ENCODE results near the gene CTNNBL1. TPM values are rescaled to one million over a fixed set of nuclear protein-coding genes. Genes with fewer than 3 reads are reported as not detected.

Gene CTNNBL1
- total RNA-seq, 2 experiments from 2014 or later = 72.6 to 93.4 TPM

GRCh38 chr20:37838769-37839431, 145.1 kb downstream of the CTNNBL1 start:
- DNase-seq = no peak
- H3K27ac Mint-ChIP-seq = no peak overlapping the region
- H3K36me3 Mint-ChIP-seq (ENCODE audit: low read depth) = peaks cover 14% of the 10 kb centered on the region
- H3K27me3 Mint-ChIP-seq = no peaks in the 10 kb centered on the region
- no peaks in the 10 kb centered on the region for H3K4me1 Mint-ChIP-seq
- ATAC-seq = no peak
- no peaks in the 10 kb centered on the region for H3K9me3 Mint-ChIP-seq (ENCODE audit: low read depth)
- ChIA-PET CTCF (no interaction called here), POLR2A (no interaction called here)
- H3K4me3 Mint-ChIP-seq = no peak overlapping the region
- intact Hi-C loops (cut with DNase I, micrococcal nuclease) = no loop called here

GRCh38 chr20:37839432-37839827, 145.6 kb downstream of the CTNNBL1 start:
- Mint-ChIP-seq H3K4me3 (no peak overlapping the region), H3K27ac (no peak overlapping the region), H3K4me1 (no peaks in the 10 kb centered on the region), H3K36me3 (ENCODE audit: low read depth) (peaks cover 14% of the 10 kb centered on the region), H3K27me3 (no peaks in the 10 kb centered on the region), H3K9me3 (ENCODE audit: low read depth) (no peaks in the 10 kb centered on the region)
- no peak for ATAC-seq
- POLR2A ChIA-PET = no interaction called here
- intact Hi-C loops (cut with DNase I, micrococcal nuclease) = no loop called here
- CTCF ChIA-PET = no interaction called here
- DNase-seq = no peak

GRCh38 chr20:37839955-37840354, 146.1 kb downstream of the CTNNBL1 start:
- intact Hi-C loops (cut with DNase I, micrococcal nuclease) = no loop called here
- no peak for ATAC-seq
- CTCF ChIA-PET = no interaction called here

GRCh38 chr20:37841389-37841788, 147.6 kb downstream of the CTNNBL1 start:
- no peak overlapping the region for H3K27ac Mint-ChIP-seq
- CTCF ChIA-PET = interaction anchor here (0.5 to 0.8 kb wide), 2 partner anchors 53 to 422 kb away, joined by 4 read pairs; no protein-coding TSS in a partner anchor
- ATAC-seq = no peak
- no peaks in the 10 kb centered on the region for H3K4me1 Mint-ChIP-seq
- intact Hi-C loops (cut with DNase I, micrococcal nuclease) = no loop called here
- no peak overlapping the region for H3K4me3 Mint-ChIP-seq
- peaks cover 14% of the 10 kb centered on the region for H3K36me3 Mint-ChIP-seq (ENCODE audit: low read depth)
- POLR2A ChIA-PET = no interaction called here
- H3K27me3 Mint-ChIP-seq = no peaks in the 10 kb centered on the region
- no peaks in the 10 kb centered on the region for H3K9me3 Mint-ChIP-seq (ENCODE audit: low read depth)
- no peak for DNase-seq

More at GRCh38 chr20:37839955-37840354, 146.1 kb downstream of the CTNNBL1 start:
- POLR2A ChIA-PET = no interaction called here
- Mint-ChIP-seq H3K36me3 (ENCODE audit: low read depth) (peaks cover 14% of the 10 kb centered on the region), H3K27ac (no peak overlapping the region), H3K4me1 (no peaks in the 10 kb centered on the region), H3K27me3 (no peaks in the 10 kb centered on the region), H3K4me3 (no peak overlapping the region), H3K9me3 (ENCODE audit: low read depth) (no peaks in the 10 kb centered on the region)
- no peak for DNase-seq

DNA sequence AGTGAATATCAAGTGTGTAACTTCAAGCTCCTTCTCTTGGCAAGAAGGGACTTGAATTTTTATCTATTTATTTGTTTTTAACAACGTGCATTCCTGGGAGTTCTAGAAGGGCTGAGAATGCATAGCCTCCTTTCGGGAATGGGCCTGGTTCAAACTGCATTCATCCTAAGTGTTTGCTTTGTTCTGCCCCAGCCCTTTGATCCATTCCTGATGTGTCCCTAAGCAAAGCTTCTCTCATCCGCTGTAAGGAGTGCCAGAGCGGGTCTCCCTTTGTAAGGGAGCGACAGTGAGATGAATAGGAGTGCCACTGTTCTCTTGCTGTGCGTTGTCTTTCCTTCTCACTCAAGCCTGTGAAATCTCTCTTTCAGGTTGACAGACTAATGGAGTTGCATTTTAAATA, 148.1 kb downstream of the CTNNBL1 start:
- no peak overlapping the region for H3K4me3 Mint-ChIP-seq
- ATAC-seq (no peak), DNase-seq (no peak)
- ChIA-PET POLR2A (no interaction called here), CTCF (interaction anchor here (0.5 kb wide), 1 partner anchor 52 kb away, joined by 4 read pairs; no protein-coding TSS in a partner anchor)
- H3K36me3 Mint-ChIP-seq (ENCODE audit: low read depth) = peaks cover 14% of the 10 kb centered on the region
- intact Hi-C loops (cut with DNase I, micrococcal nuclease) = no loop called here
- no peaks in the 10 kb centered on the region for H3K9me3 Mint-ChIP-seq (ENCODE audit: low read depth)
- no peaks in the 10 kb centered on the region for H3K4me1 Mint-ChIP-seq
- no peak overlapping the region for H3K27ac Mint-ChIP-seq
- no peaks in the 10 kb centered on the region for H3K27me3 Mint-ChIP-seq

DNA sequence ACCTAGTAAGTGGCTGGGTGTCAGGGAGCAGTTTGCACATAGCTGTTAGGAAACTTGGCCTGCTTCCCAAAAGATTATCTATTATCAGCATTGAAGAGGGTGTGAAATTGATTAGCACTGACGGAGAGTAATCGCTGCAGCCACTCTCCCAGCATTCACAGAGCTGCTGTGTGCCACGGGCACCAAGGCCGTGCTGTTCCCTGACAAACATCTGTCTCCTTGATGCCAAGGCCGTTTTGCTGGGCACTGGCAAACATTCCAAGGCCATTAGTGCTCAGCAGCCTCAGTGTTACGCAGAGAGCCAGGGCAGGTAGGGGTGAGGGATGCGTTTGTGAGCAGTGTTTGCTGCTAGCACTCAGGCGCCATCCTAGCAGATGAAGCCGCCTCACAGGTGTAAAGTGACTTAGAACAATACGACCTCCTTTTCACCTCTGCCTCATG, 151.4 kb downstream of the CTNNBL1 start:
- ATAC-seq (no peak), DNase-seq (no peak)
- Mint-ChIP-seq H3K4me3 (no peak overlapping the region), H3K9me3 (ENCODE audit: low read depth) (no peaks in the 10 kb centered on the region), H3K27ac (no peak overlapping the region), H3K36me3 (ENCODE audit: low read depth) (peaks cover 18% of the 10 kb centered on the region), H3K4me1 (no peaks in the 10 kb centered on the region), H3K27me3 (no peaks in the 10 kb centered on the region)
- POLR2A ChIA-PET = interaction anchor here (0.6 kb wide), 1 partner anchor 19 kb away, joined by 3 read pairs; no protein-coding TSS in a partner anchor
- intact Hi-C loops (cut with DNase I, micrococcal nuclease) = no loop called here
- CTCF ChIA-PET = interaction anchor here (0.6 kb wide), 1 partner anchor 281 kb away, joined by 3 read pairs; no protein-coding TSS in a partner anchor

DNA sequence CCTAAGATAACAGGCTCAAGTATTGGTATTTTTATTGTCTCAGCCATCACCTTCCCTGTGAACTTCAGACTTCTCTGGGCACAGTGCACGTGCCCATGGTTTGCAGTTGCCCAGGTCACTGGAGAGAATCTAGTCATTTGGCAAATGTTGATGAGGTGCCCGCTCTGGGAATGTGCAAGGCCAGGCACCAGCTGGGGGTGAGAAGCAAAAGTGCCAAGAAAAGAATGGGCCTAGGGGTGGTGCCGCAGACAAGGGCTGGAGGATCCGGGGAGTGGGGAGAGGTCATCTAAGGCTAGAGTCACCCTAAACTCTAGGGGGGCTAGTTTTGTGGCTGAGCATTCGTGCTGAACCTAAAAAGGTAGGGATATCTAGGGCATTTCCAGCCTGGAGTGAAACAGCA, 152.0 kb downstream of the CTNNBL1 start:
- Mint-ChIP-seq H3K27ac (no peak overlapping the region), H3K4me3 (no peak overlapping the region), H3K4me1 (no peaks in the 10 kb centered on the region), H3K27me3 (no peaks in the 10 kb centered on the region), H3K9me3 (ENCODE audit: low read depth) (no peaks in the 10 kb centered on the region), H3K36me3 (ENCODE audit: low read depth) (peaks cover 18% of the 10 kb centered on the region)
- no peak for ATAC-seq
- intact Hi-C loops (cut with DNase I, micrococcal nuclease) = no loop called here
- CTCF ChIA-PET = no interaction called here
- POLR2A ChIA-PET = interaction anchor here (0.6 kb wide), 1 partner anchor 18 kb away, joined by 3 read pairs; no protein-coding TSS in a partner anchor
- no peak for DNase-seq

- peaks cover 18% of the 10 kb centered on the region for H3K36me3 Mint-ChIP-seq (ENCODE audit: low read depth)
- no peak overlapping the region for H3K27ac Mint-ChIP-seq
These were observed 152.7 kb downstream of the CTNNBL1 start for GRCh38 chr20:37846573-37846972.

DNA sequence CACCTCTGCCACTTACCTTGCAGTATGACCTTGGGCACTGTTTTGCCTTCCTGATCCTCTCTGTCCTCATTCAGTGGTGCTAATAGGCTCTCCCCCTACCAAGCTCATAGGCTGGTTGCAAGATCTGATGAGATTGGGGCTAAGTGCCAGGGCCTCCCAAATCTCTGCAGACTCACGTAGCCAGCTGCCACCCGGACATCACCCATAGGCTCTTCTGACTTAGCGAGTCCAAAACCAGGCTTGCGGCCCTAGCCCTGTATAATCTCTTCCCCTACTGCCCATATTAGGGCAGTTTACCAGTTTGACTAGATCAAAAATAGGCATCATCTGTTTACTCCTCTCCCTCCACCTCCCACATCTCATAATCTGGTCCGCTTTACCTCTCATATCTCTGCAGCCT, 154.9 kb downstream of the CTNNBL1 start:
- DNase-seq (no peak), ATAC-seq (no peak)
- H3K4me3 Mint-ChIP-seq = no peak overlapping the region
- ChIA-PET CTCF (interaction anchor here (1.3 kb wide), 1 partner anchor 9 kb away, joined by 3 read pairs; no protein-coding TSS in a partner anchor), POLR2A (no interaction called here)
- no peak overlapping the region for H3K27ac Mint-ChIP-seq
- no peaks in the 10 kb centered on the region for H3K9me3 Mint-ChIP-seq (ENCODE audit: low read depth)
- H3K4me1 Mint-ChIP-seq = peaks cover 5% of the 10 kb centered on the region
- H3K36me3 Mint-ChIP-seq (ENCODE audit: low read depth) = peaks cover 4% of the 10 kb centered on the region
- H3K27me3 Mint-ChIP-seq = no peaks in the 10 kb centered on the region
- intact Hi-C loops (cut with DNase I, micrococcal nuclease) = no loop called here

More at GRCh38 chr20:37846573-37846972, 152.7 kb downstream of the CTNNBL1 start:
- intact Hi-C loops (cut with DNase I, micrococcal nuclease) = no loop called here
- Mint-ChIP-seq H3K27me3 (no peaks in the 10 kb centered on the region), H3K9me3 (ENCODE audit: low read depth) (no peaks in the 10 kb centered on the region), H3K4me3 (no peak overlapping the region), H3K4me1 (no peaks in the 10 kb centered on the region)
- ATAC-seq = no peak
- ChIA-PET POLR2A (no interaction called here), CTCF (no interaction called here)
- DNase-seq = no peak

DNA sequence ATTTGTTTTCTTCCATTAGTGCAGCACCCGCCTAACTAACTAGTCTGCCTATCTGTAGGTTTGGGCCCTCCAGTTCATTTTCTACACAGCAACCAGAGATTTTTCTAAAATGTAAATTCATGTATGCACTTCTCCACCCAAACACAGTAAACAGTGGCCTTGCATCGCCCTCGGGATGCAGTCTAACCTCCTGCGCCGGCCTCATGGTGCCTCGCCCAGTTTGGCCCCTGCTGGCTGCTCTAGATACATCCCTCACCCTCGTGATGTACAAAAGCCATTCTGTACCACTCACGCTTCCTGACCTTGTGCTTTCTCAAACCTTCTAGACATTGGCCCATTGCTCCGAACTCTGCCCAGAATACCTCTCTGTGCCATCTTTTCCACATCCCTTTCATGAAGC, 155.3 kb downstream of the CTNNBL1 start:
- DNase-seq (no peak), ATAC-seq (no peak)
- peaks cover 7% of the 10 kb centered on the region for H3K36me3 Mint-ChIP-seq (ENCODE audit: low read depth)
- H3K9me3 Mint-ChIP-seq (ENCODE audit: low read depth) = no peaks in the 10 kb centered on the region
- CTCF ChIA-PET = interaction anchor here (0.6 to 1.3 kb wide), 2 partner anchors 9 to 55 kb away, joined by 3 read pairs; no protein-coding TSS in a partner anchor
- POLR2A ChIA-PET = no interaction called here
- intact Hi-C loops (cut with DNase I, micrococcal nuclease) = no loop called here
- peaks cover 9% of the 10 kb centered on the region for H3K4me1 Mint-ChIP-seq
- no peak overlapping the region for H3K4me3 Mint-ChIP-seq
- no peak overlapping the region for H3K27ac Mint-ChIP-seq
- no peaks in the 10 kb centered on the region for H3K27me3 Mint-ChIP-seq

DNA sequence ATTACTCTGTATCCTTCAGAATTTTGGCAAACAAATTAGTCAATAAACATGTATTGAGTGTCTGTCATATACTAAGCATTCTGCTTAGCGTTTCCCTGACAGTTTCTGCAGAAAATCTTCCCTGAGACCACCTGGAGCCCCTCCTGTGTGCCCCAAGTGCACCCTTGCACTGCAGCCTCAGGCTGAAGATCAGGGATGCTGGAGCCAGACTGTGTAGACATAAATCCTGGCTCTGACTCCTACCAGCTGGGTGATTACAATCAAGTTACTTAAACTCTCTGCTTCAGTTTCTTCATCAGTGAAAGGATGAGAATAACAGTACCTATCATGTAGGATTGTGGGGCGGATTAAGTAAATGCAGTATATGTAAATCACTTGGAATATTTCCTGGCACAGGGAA, 155.7 kb downstream of the CTNNBL1 start:
- Mint-ChIP-seq H3K4me1 (peaks cover 10% of the 10 kb centered on the region), H3K27me3 (no peaks in the 10 kb centered on the region), H3K9me3 (ENCODE audit: low read depth) (no peaks in the 10 kb centered on the region), H3K36me3 (ENCODE audit: low read depth) (peaks cover 8% of the 10 kb centered on the region), H3K27ac (no peak overlapping the region), H3K4me3 (no peak overlapping the region)
- DNase-seq = no peak
- intact Hi-C loops (cut with DNase I, micrococcal nuclease) = no loop called here
- CTCF ChIA-PET = interaction anchor here (0.6 to 1.3 kb wide), 2 partner anchors 8 to 55 kb away, joined by 3 read pairs; no protein-coding TSS in a partner anchor
- no peak for ATAC-seq
- POLR2A ChIA-PET = no interaction called here

DNA sequence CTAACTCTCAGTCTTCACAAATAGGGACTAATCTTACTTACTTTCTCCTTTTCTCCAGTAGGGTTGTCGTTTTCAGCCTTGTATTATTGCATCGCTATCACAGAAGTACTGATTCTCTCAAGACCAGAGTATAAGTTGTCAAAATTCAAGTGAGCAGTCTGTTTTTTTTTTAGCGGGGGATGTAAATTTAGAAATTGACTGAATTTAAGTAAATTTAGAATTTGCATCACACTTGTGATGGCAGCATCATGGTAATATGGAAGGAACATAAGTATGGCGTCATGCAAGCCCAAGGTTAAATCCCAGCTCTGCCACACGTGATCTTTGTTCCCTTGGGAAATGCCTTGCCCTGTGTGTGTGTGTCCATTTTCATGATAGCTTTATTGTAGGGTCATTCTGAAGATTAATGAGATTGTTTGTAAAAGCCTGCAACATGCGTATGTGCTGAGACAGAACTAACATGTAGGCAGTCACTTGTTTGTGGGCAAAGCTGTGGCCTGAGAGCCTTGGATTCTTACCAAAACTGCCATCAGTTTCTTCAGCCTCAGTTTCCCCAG, 156.3 kb downstream of the CTNNBL1 start:
- Mint-ChIP-seq H3K27me3 (no peaks in the 10 kb centered on the region), H3K27ac (no peak overlapping the region), H3K9me3 (ENCODE audit: low read depth) (no peaks in the 10 kb centered on the region), H3K4me3 (no peak overlapping the region), H3K4me1 (peaks cover 10% of the 10 kb centered on the region), H3K36me3 (ENCODE audit: low read depth) (peaks cover 10% of the 10 kb centered on the region)
- DNase-seq (no peak), ATAC-seq (no peak)
- intact Hi-C loops (cut with DNase I, micrococcal nuclease) = no loop called here
- POLR2A ChIA-PET = no interaction called here
- CTCF ChIA-PET = interaction anchor here (0.6 to 1.3 kb wide), 3 partner anchors 8 to 428 kb away, joined by 3 read pairs; no protein-coding TSS in a partner anchor

Measured in activated CD4-positive, alpha-beta T cell treated with anti-CD3 and anti-CD28 coated beads for 36 hours (primary cell).